Neutrophil (primary cell): ENCODE data around the gene CCDC30.
"Not testable (repeated sequence)": the region's sequence is repeated elsewhere in the genome, so short reads cannot be mapped to it uniquely, and the experiment has no call there.

Source experiments
- H3K27ac ChIP-seq: fragments of 200-600 bp; sonication (generic); 2 replicates; pipeline ENCODE4 v1.5.1; 2016; ENCODE audit warnings: mild to moderate bottlenecking, moderate library complexity
- H3K27me3 ChIP-seq: fragments of 200-600 bp; sonication (generic); 2 replicates; pipeline ENCODE4 v1.6.0; 2016; ENCODE audit warnings: mild to moderate bottlenecking
- H3K36me3 ChIP-seq: fragments of 200-600 bp; sonication (generic); 2 replicates; pipeline ENCODE4 v1.5.1; 2017
- H3K4me1 ChIP-seq, 2 experiments: fragments of 200-600 bp in 1 of 2; sonication (generic) in 1 of 2; 1 replicate in 1 of 2; 2 replicates in 1 of 2; pipeline versions ENCODE4 v1.5.1 to v1.6.1; 2013 to 2016; ENCODE audit warnings: low read depth in 1 of 2, low read length in 1 of 2, mild to moderate bottlenecking in 1 of 2, moderate library complexity in 1 of 2; ENCODE audit not compliant: control insufficient read depth in 1 of 2, insufficient read depth in 1 of 2
- H3K4me3 ChIP-seq, 2 experiments: fragments of 200-600 bp in 1 of 2; sonication (generic) in 1 of 2; 1 replicate in 1 of 2; 2 replicates in 1 of 2; pipeline ENCODE4 v1.5.1; 2013 to 2016; ENCODE audit warnings: low read depth in 1 of 2, low read length in 1 of 2, mild to moderate bottlenecking in 1 of 2, moderate library complexity in 1 of 2
- H3K9me3 ChIP-seq: fragments of 200-600 bp; sonication (generic); 2 replicates; pipeline ENCODE4 v1.5.1; 2016
- CTCF ChIP-seq: fragments of 200-600 bp; sonication (generic); IDR thresholded peaks from 2 replicates; pipeline ENCODE4 v1.5.1; 2016; ENCODE audit warnings: antibody characterized with exemption

The CCDC30 gene

GRCh38 chr1:42620307-42620706, 157.2 kb downstream of the CCDC30 start:
- no peaks in the 10 kb centered on the region for H3K27me3 ChIP-seq
- no peak overlapping the region for H3K27ac ChIP-seq
- H3K4me3 ChIP-seq = no peak overlapping the region
- no peaks in the 10 kb centered on the region for H3K36me3 ChIP-seq
- H3K4me1 ChIP-seq = no peaks in the 10 kb centered on the region
- TF ChIP-seq CTCF = no peak
- no peaks in the 10 kb centered on the region for H3K9me3 ChIP-seq

GRCh38 chr1:42621180-42621579, 158.1 kb downstream of the CCDC30 start:
- H3K27me3 ChIP-seq, H3K27ac ChIP-seq, H3K36me3 ChIP-seq, H3K9me3 ChIP-seq, H3K4me1 ChIP-seq, H3K4me3 ChIP-seq: not testable (repeated sequence)

- H3K9me3 ChIP-seq, H3K4me3 ChIP-seq, H3K36me3 ChIP-seq, H3K4me1 ChIP-seq, H3K27me3 ChIP-seq, H3K27ac ChIP-seq: not testable (repeated sequence)
Observed at GRCh38 chr1:42627205-42627604, 164.1 kb downstream of the CCDC30 start.

GRCh38 chr1:42639116-42639515, 176.0 kb downstream of the CCDC30 start:
- H3K36me3 ChIP-seq = no peaks in the 10 kb centered on the region
- no peak for TF ChIP-seq CTCF
- H3K9me3 ChIP-seq = no peaks in the 10 kb centered on the region
- H3K4me1 ChIP-seq = no peaks in the 10 kb centered on the region
- no peak overlapping the region for H3K4me3 ChIP-seq
- H3K27me3 ChIP-seq = no peaks in the 10 kb centered on the region
- H3K27ac ChIP-seq = no peak overlapping the region

- Histone ChIP-seq H3K4me3 (no peak overlapping the region), H3K9me3 (no peaks in the 10 kb centered on the region), H3K4me1 (no peaks in the 10 kb centered on the region), H3K27me3 (no peaks in the 10 kb centered on the region), H3K36me3 (no peaks in the 10 kb centered on the region), H3K27ac (no peak overlapping the region)
- TF ChIP-seq CTCF = no peak
Observed at GRCh38 chr1:42646056-42646455, 183.0 kb downstream of the CCDC30 start.

- no peak overlapping the region for H3K27ac ChIP-seq
- no peaks in the 10 kb centered on the region for H3K9me3 ChIP-seq
- H3K27me3 ChIP-seq = no peaks in the 10 kb centered on the region
- H3K4me3 ChIP-seq = peak overlapping the region in 1 of 2 experiments; percentile 67
- H3K4me1 ChIP-seq = peaks cover 16 to 19% of the 10 kb centered on the region in 2 experiments
- no peaks in the 10 kb centered on the region for H3K36me3 ChIP-seq
- no peak for TF ChIP-seq CTCF
Observed at GRCh38 chr1:42657201-42657600, 194.1 kb downstream of the CCDC30 start.
